HepG2 (cell line): ENCODE measurements around the gene PARD3. TPM values are rescaled to one million over a fixed set of nuclear protein-coding genes. Genes with fewer than 3 reads are reported as not detected.
A peak's percentile ranks its signal among the peaks of the same experiment; 100 is the strongest.
"Not testable (repeated sequence)": the region's sequence is repeated elsewhere in the genome, so short reads cannot be mapped to it uniquely, and the experiment has no call there.

Experiments used
- ATAC-seq: fragments of 200-7000 bp; cut with Tn5 transposase; 3 replicates; pipeline ENCODE4 v1.9.1; 2020; ENCODE audit warnings: mild to moderate bottlenecking, moderate library complexity
- BruUV-seq: library from RNA; stranded (reverse); fragments of 400-500 nt; replicated peaks from 2 replicates; lab custom pipeline; 2021; lab: Mats Ljungman, UMichigan
- CTCF ChIA-PET: fragments of 300-600 bp; formaldehyde crosslinking; extraction: SDS; loops from one replicate; lab custom pipeline; 2021; ENCODE audit warnings: low total read pairs, inconsistent platforms, low intra/inter-chr PET ratio; lab: Yijun Ruan, JAX
- POLR2A ChIA-PET: fragments of 350-600 bp; sonication (Branson Sonifier 250); formaldehyde crosslinking; loops from one replicate; lab custom pipeline; 2020; ENCODE audit warnings: antibody characterized with exemption, inconsistent platforms; lab: Yijun Ruan, JAX
- DNase-seq: peaks from one replicate; pipeline ENCODE4 v3.0.0-alpha.2; 2015; ENCODE audit warnings: low spot score
- FAIRE-seq: peaks from 3 replicates; lab custom pipeline; 2011; peaks lifted over from hg19 to GRCh38; lab: Jason Lieb, UNC
- H2AFZ ChIP-seq: one replicate; pipeline ENCODE4 v1.6.1; 2011; ENCODE audit warnings: low read length, inconsistent platforms
- H3K27ac ChIP-seq: fragments of 300-600 bp; 3 replicates; pipeline ENCODE4 v1.8.0; 2011; ENCODE audit warnings: mixed run types, mild to moderate bottlenecking, mixed read lengths, low read length, inconsistent platforms; ENCODE audit not compliant: insufficient read depth; ENCODE audit errors: extremely low read length
- H3K27me3 ChIP-seq, 2 experiments: fragments of 200-600 bp in 1 of 2; 2 replicates in 1 of 2; 3 replicates in 1 of 2; pipeline versions ENCODE4 v1.6.0 to v1.8.0; 2011; ENCODE audit warnings: low read length in 2 of 2, mild to moderate bottlenecking in 2 of 2, moderate library complexity in 2 of 2, inconsistent platforms in 1 of 2; ENCODE audit not compliant: insufficient read depth in 2 of 2, control insufficient read depth in 1 of 2
- H3K36me3 ChIP-seq, 2 experiments: fragments of 200-600 bp in 1 of 2; replicated peaks in 1 of 2; 2 replicates in 1 of 2; 3 replicates in 1 of 2; pipeline versions ENCODE4 v1.5.1 to v1.8.0; 2011; ENCODE audit warnings: low read length in 2 of 2, inconsistent platforms in 1 of 2; ENCODE audit not compliant: insufficient read depth in 2 of 2, control insufficient read depth in 1 of 2
- H3K4me1 ChIP-seq: 2 replicates; pipeline ENCODE4 v1.5.1; 2012; ENCODE audit warnings: low read length, inconsistent platforms; ENCODE audit not compliant: insufficient read depth
- H3K4me2 ChIP-seq: 2 replicates; pipeline ENCODE4 v1.6.0; 2011; ENCODE audit warnings: low read depth, low read length, inconsistent platforms
- H3K4me3 ChIP-seq, 3 experiments: fragments of 200-600 bp in 1 of 3; sonication (generic), shearing (Covaris generic) in 1 of 3; replicated peaks in 1 of 3; 2 replicates each; pipeline ENCODE4 v1.5.1; 2011 to 2016; ENCODE audit warnings: low read length in 3 of 3, inconsistent platforms in 2 of 3, low read depth in 2 of 3, mild to moderate bottlenecking in 2 of 3, control low read depth in 1 of 3, mixed read lengths in 1 of 3; ENCODE audit not compliant: insufficient read depth in 1 of 3
- H3K79me2 ChIP-seq: one replicate; pipeline ENCODE4 v1.6.1; 2011; ENCODE audit warnings: low read length, inconsistent platforms; ENCODE audit not compliant: insufficient read depth
- H3K9ac ChIP-seq: 2 replicates; pipeline ENCODE4 v1.6.0; 2011; ENCODE audit warnings: mild to moderate bottlenecking, low read depth, low read length, inconsistent platforms; ENCODE audit not compliant: insufficient read depth
- H3K9me3 ChIP-seq: 2 replicates; pipeline ENCODE4 v1.5.1; 2012; ENCODE audit warnings: mild to moderate bottlenecking, low read length
- H4K20me1 ChIP-seq: 2 replicates; pipeline ENCODE4 v1.6.0; 2011; ENCODE audit warnings: inconsistent platforms, mild to moderate bottlenecking, low read length, moderate library complexity; ENCODE audit not compliant: insufficient read depth
- CTCF ChIP-seq: sonication (generic); formaldehyde crosslinking; IDR thresholded peaks from 2 replicates; pipeline ENCODE4 v1.5.0; 2020; ENCODE audit warnings: mild to moderate bottlenecking, missing genetic modification reagents, moderate library complexity
- LCORL ChIP-seq, 2 experiments: fragments of 450-650 bp in 1 of 2; sonication (generic) in 1 of 2; formaldehyde crosslinking in 1 of 2; IDR thresholded peaks; 2 replicates each; pipeline versions ENCODE4 v1.5.0 to v1.6.1; 2017 to 2020; ENCODE audit warnings: antibody characterized with exemption in 1 of 2, missing genetic modification reagents in 1 of 2
- STAG1 ChIP-seq: sonication (generic); formaldehyde crosslinking; IDR thresholded peaks from 2 replicates; pipeline ENCODE4 v1.4.0; 2020; ENCODE audit warnings: missing genetic modification reagents
- ZNF292 ChIP-seq: sonication (generic); formaldehyde crosslinking; IDR thresholded peaks from 2 replicates; pipeline ENCODE4 v1.8.1; 2022; ENCODE audit warnings: mild to moderate bottlenecking, low read depth, missing genetic modification reagents, borderline replicate concordance
- ZNF468 ChIP-seq: sonication (generic); formaldehyde crosslinking; IDR thresholded peaks from 2 replicates; pipeline ENCODE4 v1.8.0; 2022; ENCODE audit warnings: mild to moderate bottlenecking, moderate library complexity, missing genetic modification reagents
- ZNF484 ChIP-seq: sonication (generic); formaldehyde crosslinking; IDR thresholded peaks from 2 replicates; pipeline ENCODE4 v1.5.1; 2020; ENCODE audit warnings: mild to moderate bottlenecking, low read depth, missing genetic modification reagents, borderline replicate concordance
- WGBS: methylation state at CpG from one replicate; pipeline ENCODE4 v1.1.6; 2017; ENCODE audit warnings: low lambda C conversion rate; 5-methylcytosine and 5-hydroxymethylcytosine counted together
- in situ Hi-C: cut with HindIII; loops from 2 replicates; pipeline ENCODE4 v1.10.0; 2017; ENCODE audit warnings: low pct_unique_long_range_greater_than_20kb; ENCODE audit not compliant: extremely low pct_ligation_motif_present
- intact Hi-C: fragments of 100-400 bp; cut with micrococcal nuclease; formaldehyde crosslinking; loops from one replicate; pipeline ENCODE4 v1.10.0; 2022; ENCODE audit not compliant: unreplicated experiment
- polyA plus RNA-seq, 8 experiments: library from polyadenylated mRNA; depleted of rRNA in 3 of 8; stranded (reverse) in 7 of 8; unstranded in 1 of 8; fragments of >200 nt; fragmentation: Illumina TruSeq in 4 of 8; extraction: Trizol in 4 of 8; gene quantifications; 2 replicates each; pipeline versions ENCODE4 v1.2.1 to v1.2.3, GENCODE V29; 2011 to 2016; ENCODE audit warnings: low read depth in 4 of 8, missing spikeins in 1 of 8, mixed read lengths in 1 of 8; ENCODE audit not compliant: insufficient read depth in 1 of 8
- total RNA-seq, 5 experiments: library from RNA; depleted of rRNA; stranded (reverse); fragments of >200 nt; fragmentation: Illumina TruSeq; extraction: Trizol; gene quantifications; 2 replicates each; pipeline ENCODE4 v1.2.3, GENCODE V29; 2016; ENCODE audit warnings: low read depth in 1 of 5

The PARD3 gene
- total and polyA plus RNA-seq, 2 of the 13 experiments (the other 11 are each of a cell fraction or from before 2014, with no cell fraction given), result 40.9 to 60.0 TPM

- not testable (repeated sequence) for ATAC-seq, H3K27ac ChIP-seq, DNase-seq
These were observed 423.9 kb downstream of the PARD3 start for GRCh38 chr10:34391168-34391567.

DNA sequence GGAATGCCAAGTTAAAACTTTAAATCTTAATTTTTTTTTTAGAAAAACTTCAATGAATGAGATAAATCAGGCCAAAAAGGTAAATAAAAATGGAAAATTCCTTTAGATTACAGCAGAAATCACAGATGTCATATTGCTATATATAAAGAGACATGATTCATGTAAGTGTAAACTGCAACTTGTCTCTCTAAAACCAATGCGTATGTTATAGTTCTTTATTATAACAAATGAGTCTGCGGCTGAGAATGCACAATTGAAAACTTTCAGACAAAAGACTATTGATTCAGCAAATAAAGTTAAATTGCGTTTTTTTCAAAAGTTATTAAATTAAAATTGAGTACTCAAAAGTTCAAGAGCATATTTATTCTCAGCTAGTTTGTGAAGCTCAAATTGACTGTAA, 425.3 kb downstream of the PARD3 start:
- Histone ChIP-seq H3K4me3 (no peak overlapping the region), H3K4me2 (no peak overlapping the region), H3K27ac (no peak overlapping the region), H4K20me1 (no peaks in the 10 kb centered on the region), H3K9ac (no peak overlapping the region), H3K27me3 (no peaks in the 10 kb centered on the region), H2AFZ (no peak overlapping the region), H3K4me1 (no peaks in the 10 kb centered on the region), H3K79me2 (no peaks in the 10 kb centered on the region), H3K36me3 (no peaks in the 10 kb centered on the region; a peak in 1 of 5 replicates), H3K9me3 (no peaks in the 10 kb centered on the region)
- BruUV-seq, result no TSS peak
- intact Hi-C loops (no loop called here), in situ Hi-C loops (no loop called here)
- 94% methylated on average over 3 of the region's 3 CpGs for WGBS
- no peak for ATAC-seq
- POLR2A ChIA-PET, result no interaction called here
- no peak for FAIRE-seq
- no peak for DNase-seq
- CTCF ChIA-PET, result no interaction called here
- TF ChIP-seq LCORL (IDR thresholded peaks at IDR 0.05) (no peak), LCORL (CRISPR knock-in tag; IDR thresholded peaks at IDR 0.05) (no peak), ZNF468 (CRISPR knock-in tag) (no peak), ZNF292 (CRISPR knock-in tag) (no peak), ZNF484 (CRISPR knock-in tag) (no peak)

More at GRCh38 chr10:34391168-34391567, 423.9 kb downstream of the PARD3 start:
- H3K9ac ChIP-seq, H2AFZ ChIP-seq, intact Hi-C loops, BruUV-seq, CTCF ChIA-PET, H3K9me3 ChIP-seq, H3K79me2 ChIP-seq, in situ Hi-C loops, POLR2A ChIA-PET, H3K4me1 ChIP-seq, H3K4me3 ChIP-seq, H3K36me3 ChIP-seq, H4K20me1 ChIP-seq, H3K27me3 ChIP-seq, H3K4me2 ChIP-seq, FAIRE-seq: not testable (repeated sequence)
- peak; percentile 55 for TF ChIP-seq STAG1 (CRISPR knock-in tag)
- peak; percentile 39 for TF ChIP-seq CTCF
- 76% methylated on average over 3 of the region's 3 CpGs for WGBS
